Measurements from ENCODE around the gene LSAMP. TPM values are rescaled to one million over a fixed set of nuclear protein-coding genes. Genes with fewer than 3 reads are reported as not detected.

The LSAMP gene
- total RNA-seq, 1 donor: 3.3 TPM

DNA sequence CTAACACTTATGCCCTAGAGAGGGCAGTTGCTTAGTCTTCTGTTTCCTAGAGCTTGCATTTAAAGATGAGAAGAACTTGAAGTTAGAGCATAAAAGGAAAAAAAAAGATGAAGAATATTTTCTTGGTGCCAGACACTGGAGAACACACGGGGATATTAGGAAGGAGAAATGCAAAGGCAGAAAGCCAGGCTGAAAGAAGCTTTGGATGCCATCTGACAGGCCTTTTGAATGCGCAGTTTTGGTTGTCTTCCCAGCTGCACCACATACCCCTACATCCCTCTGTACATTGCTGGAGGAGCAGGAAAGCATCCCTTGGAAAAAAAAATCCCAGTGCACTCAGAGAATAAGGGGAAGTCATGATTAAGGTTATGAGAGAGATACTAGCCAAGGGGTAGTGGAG lies 443.1 kb downstream of the LSAMP start:
- no peak overlapping the region for H3K4me3 ChIP-seq (ENCODE audit: insufficient read depth, low read length)
- TF ChIP-seq, protein P1, sequence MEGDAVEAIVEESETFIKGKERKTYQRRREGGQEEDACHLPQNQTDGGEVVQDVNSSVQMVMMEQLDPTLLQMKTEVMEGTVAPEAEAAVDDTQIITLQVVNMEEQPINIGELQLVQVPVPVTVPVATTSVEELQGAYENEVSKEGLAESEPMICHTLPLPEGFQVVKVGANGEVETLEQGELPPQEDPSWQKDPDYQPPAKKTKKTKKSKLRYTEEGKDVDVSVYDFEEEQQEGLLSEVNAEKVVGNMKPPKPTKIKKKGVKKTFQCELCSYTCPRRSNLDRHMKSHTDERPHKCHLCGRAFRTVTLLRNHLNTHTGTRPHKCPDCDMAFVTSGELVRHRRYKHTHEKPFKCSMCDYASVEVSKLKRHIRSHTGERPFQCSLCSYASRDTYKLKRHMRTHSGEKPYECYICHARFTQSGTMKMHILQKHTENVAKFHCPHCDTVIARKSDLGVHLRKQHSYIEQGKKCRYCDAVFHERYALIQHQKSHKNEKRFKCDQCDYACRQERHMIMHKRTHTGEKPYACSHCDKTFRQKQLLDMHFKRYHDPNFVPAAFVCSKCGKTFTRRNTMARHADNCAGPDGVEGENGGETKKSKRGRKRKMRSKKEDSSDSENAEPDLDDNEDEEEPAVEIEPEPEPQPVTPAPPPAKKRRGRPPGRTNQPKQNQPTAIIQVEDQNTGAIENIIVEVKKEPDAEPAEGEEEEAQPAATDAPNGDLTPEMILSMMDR (IDR thresholded peaks at IDR 0.05; ENCODE audit: extremely low read depth, low read depth, low read length): no peak
- peaks cover 47% of the 10 kb centered on the region for H3K4me1 ChIP-seq (ENCODE audit: insufficient read depth, low read length)
- peak overlapping the region; percentile 88 for H3K27ac ChIP-seq (ENCODE audit: low read depth, low read length)
- no peak overlapping the region for H2AFZ ChIP-seq (ENCODE audit: low read length)
- no peaks in the 10 kb centered on the region for H4K20me1 ChIP-seq (ENCODE audit: insufficient read depth, low read length)
- no peaks in the 10 kb centered on the region for H3K36me3 ChIP-seq (ENCODE audit: insufficient read depth, low read length)
- no peaks in the 10 kb centered on the region for H3K9me3 ChIP-seq (ENCODE audit: low read depth, low read length)
- H3K27me3 ChIP-seq (ENCODE audit: insufficient read depth, low read length): no peaks in the 10 kb centered on the region
- no peak overlapping the region for H3K4me2 ChIP-seq (ENCODE audit: insufficient read depth, low read length)
- no peak for DNase-seq (ENCODE audit: insufficient read length, low spot score, missing footprints)
- H3K79me2 ChIP-seq (ENCODE audit: insufficient read depth, low read length): no peaks in the 10 kb centered on the region

DNA sequence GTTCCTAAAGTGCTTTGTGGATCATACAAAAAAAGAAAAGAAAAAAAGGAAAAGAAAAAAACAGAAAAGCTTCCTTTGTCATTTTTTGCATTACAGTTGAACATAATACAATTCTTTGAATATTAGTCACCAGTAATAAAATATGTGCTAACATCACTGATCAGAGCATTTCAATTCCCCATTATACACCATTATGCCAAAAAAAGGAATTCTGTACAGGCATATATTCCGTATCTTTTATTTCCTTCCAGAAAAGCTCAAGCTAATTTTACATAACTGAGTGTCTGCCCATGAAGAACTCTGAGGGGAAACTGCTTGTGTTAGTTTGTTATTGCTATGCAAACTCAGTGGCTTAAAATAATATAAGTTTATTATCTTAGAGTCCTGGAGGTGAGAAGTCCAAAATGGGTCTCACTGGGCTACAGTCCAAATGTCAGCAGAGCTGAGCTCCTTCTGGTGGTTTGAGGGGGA lies 444.1 kb downstream of the LSAMP start:
- Histone ChIP-seq H3K27me3 (ENCODE audit: insufficient read depth, low read length) (no peaks in the 10 kb centered on the region), H2AFZ (ENCODE audit: low read length) (peak overlapping the region; percentile 16), H3K9me3 (ENCODE audit: low read depth, low read length) (no peaks in the 10 kb centered on the region), H3K4me2 (ENCODE audit: insufficient read depth, low read length) (peak overlapping the region; percentile 19), H3K4me1 (ENCODE audit: insufficient read depth, low read length) (peaks cover 56% of the 10 kb centered on the region), H3K4me3 (ENCODE audit: insufficient read depth, low read length) (no peak overlapping the region), H3K79me2 (ENCODE audit: insufficient read depth, low read length) (no peaks in the 10 kb centered on the region), H3K27ac (ENCODE audit: low read depth, low read length) (peak overlapping the region; percentile 88), H3K36me3 (ENCODE audit: insufficient read depth, low read length) (no peaks in the 10 kb centered on the region), H4K20me1 (ENCODE audit: insufficient read depth, low read length) (no peaks in the 10 kb centered on the region)
- TF ChIP-seq, protein P1 (IDR thresholded peaks at IDR 0.05; ENCODE audit: extremely low read depth, low read depth, low read length): no peak
- peak; percentile 6 for DNase-seq (ENCODE audit: insufficient read length, low spot score, missing footprints)

DNA sequence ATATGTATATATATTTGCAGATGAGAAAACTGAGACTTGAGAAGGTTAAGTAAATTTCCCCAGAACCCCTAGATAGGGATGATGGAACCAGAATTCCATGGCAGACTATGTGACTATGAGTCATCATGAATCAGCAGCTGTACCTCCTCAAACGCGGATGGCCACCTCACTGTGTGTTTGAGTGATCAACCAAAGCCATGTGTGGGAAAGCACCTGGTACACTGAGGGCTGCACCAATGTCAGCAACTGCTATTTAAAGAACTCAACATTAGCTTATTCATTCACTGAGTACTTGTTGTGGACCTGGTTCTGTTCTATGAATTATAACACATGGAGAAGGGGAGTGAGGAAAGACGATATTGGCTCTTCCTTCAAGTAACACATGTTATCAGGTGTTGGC lies 445.0 kb downstream of the LSAMP start:
- Histone ChIP-seq H3K4me1 (ENCODE audit: insufficient read depth, low read length) (peaks cover 50% of the 10 kb centered on the region), H3K27me3 (ENCODE audit: insufficient read depth, low read length) (no peaks in the 10 kb centered on the region), H3K4me2 (ENCODE audit: insufficient read depth, low read length) (peak overlapping the region; percentile 19), H3K36me3 (ENCODE audit: insufficient read depth, low read length) (no peaks in the 10 kb centered on the region), H3K4me3 (ENCODE audit: insufficient read depth, low read length) (no peak overlapping the region), H2AFZ (ENCODE audit: low read length) (no peak overlapping the region), H3K79me2 (ENCODE audit: insufficient read depth, low read length) (no peaks in the 10 kb centered on the region), H3K27ac (ENCODE audit: low read depth, low read length) (peak overlapping the region; percentile 88), H3K9me3 (ENCODE audit: low read depth, low read length) (no peaks in the 10 kb centered on the region), H4K20me1 (ENCODE audit: insufficient read depth, low read length) (no peaks in the 10 kb centered on the region)
- TF ChIP-seq, protein P1 (IDR thresholded peaks at IDR 0.05; ENCODE audit: extremely low read depth, low read depth, low read length): no peak
- peak; percentile 45 for DNase-seq (ENCODE audit: insufficient read length, low spot score, missing footprints)

DNA sequence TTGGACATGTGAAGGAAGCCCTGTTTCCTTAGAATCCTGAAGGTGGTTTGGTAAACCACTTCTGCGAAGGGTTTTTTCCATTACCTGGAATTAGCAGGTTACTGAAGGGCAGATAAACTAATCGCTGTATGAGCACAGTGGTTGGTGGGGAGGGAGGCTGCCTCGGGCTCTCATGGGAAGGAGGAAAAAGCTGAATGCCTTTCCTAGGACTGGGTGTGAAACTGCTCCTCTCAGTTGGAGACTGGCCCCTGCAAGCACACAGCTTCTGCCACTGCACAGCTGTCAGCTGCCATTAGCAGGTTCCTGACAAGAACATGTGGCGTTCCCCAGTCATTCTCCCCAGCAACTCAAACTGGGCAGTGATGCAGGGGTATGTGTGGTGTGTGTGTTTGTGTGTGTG lies 445.7 kb downstream of the LSAMP start:
- H3K4me2 ChIP-seq (ENCODE audit: insufficient read depth, low read length): peak overlapping the region; percentile 19

More for the DNA sequence above, 445.7 kb downstream of the LSAMP start:
- Histone ChIP-seq H3K27me3 (ENCODE audit: insufficient read depth, low read length) (no peaks in the 10 kb centered on the region), H3K4me3 (ENCODE audit: insufficient read depth, low read length) (no peak overlapping the region), H3K9me3 (ENCODE audit: low read depth, low read length) (no peaks in the 10 kb centered on the region), H3K27ac (ENCODE audit: low read depth, low read length) (peak overlapping the region; percentile 88), H3K79me2 (ENCODE audit: insufficient read depth, low read length) (no peaks in the 10 kb centered on the region), H3K4me1 (ENCODE audit: insufficient read depth, low read length) (peaks cover 43% of the 10 kb centered on the region), H4K20me1 (ENCODE audit: insufficient read depth, low read length) (no peaks in the 10 kb centered on the region), H2AFZ (ENCODE audit: low read length) (peak overlapping the region; percentile 60), H3K36me3 (ENCODE audit: insufficient read depth, low read length) (no peaks in the 10 kb centered on the region)
- DNase-seq (ENCODE audit: insufficient read length, low spot score, missing footprints): no peak
- TF ChIP-seq, protein P1 (IDR thresholded peaks at IDR 0.05; ENCODE audit: extremely low read depth, low read depth, low read length): no peak

All from osteoblast (primary cell).